DOHH2 (cell line): ENCODE results near the gene GJC2.

Source experiments
- H3F3A ChIP-seq: fragments of 200-600 bp; sonication (generic), shearing (Covaris generic); 2 replicates; pipeline ENCODE4 v1.6.0; 2016; ENCODE audit warnings: antibody characterized with exemption, mild to moderate bottlenecking; ENCODE audit not compliant: control insufficient read depth, insufficient read depth
- H3K27ac ChIP-seq: fragments of 200-600 bp; sonication (generic); 2 replicates; pipeline ENCODE4 v1.5.1; 2014; ENCODE audit warnings: low read depth, mild to moderate bottlenecking, low read length, moderate library complexity
- H3K27me3 ChIP-seq: fragments of 200-600 bp; sonication (generic); 2 replicates; pipeline ENCODE4 v1.6.1; 2014; ENCODE audit warnings: mild to moderate bottlenecking, low read length, mixed read lengths; ENCODE audit not compliant: control insufficient read depth
- H3K36me3 ChIP-seq: fragments of 200-600 bp; sonication (generic); 2 replicates; pipeline ENCODE4 v1.6.1; 2014; ENCODE audit warnings: mild to moderate bottlenecking, low read length, moderate library complexity, mixed read lengths; ENCODE audit not compliant: control insufficient read depth
- H3K4me1 ChIP-seq: fragments of 200-600 bp; sonication (generic); 2 replicates; pipeline ENCODE4 v1.6.1; 2014; ENCODE audit warnings: mild to moderate bottlenecking, low read length, mixed read lengths; ENCODE audit not compliant: control insufficient read depth
- H3K4me2 ChIP-seq: fragments of 200-600 bp; sonication (generic); 2 replicates; pipeline ENCODE4 v1.6.0; 2014; ENCODE audit warnings: mild to moderate bottlenecking, low read length, moderate library complexity
- H3K4me3 ChIP-seq: fragments of 200-600 bp; sonication (generic); 2 replicates; pipeline ENCODE4 v1.5.1; 2014; ENCODE audit warnings: mild to moderate bottlenecking, low read length, mixed read lengths
- H3K79me2 ChIP-seq: fragments of 200-600 bp; sonication (generic); 2 replicates; pipeline ENCODE4 v1.6.1; 2014; ENCODE audit warnings: mild to moderate bottlenecking, low read length, mixed read lengths; ENCODE audit not compliant: control insufficient read depth
- H3K9me2 ChIP-seq: fragments of 200-600 bp; sonication (generic); replicated peaks from 2 replicates; pipeline ENCODE4 v1.6.1; 2014; ENCODE audit warnings: mild to moderate bottlenecking, low read length, mixed read lengths; ENCODE audit not compliant: control insufficient read depth
- H3K9me3 ChIP-seq: fragments of 200-600 bp; sonication (generic); 2 replicates; pipeline ENCODE4 v1.6.1; 2014; ENCODE audit warnings: antibody characterized with exemption, low read length, mixed read lengths; ENCODE audit not compliant: control insufficient read depth, insufficient read depth
- H4K20me1 ChIP-seq: fragments of 200-600 bp; sonication (generic); 2 replicates; pipeline ENCODE4 v1.6.0; 2014; ENCODE audit warnings: low read depth, mild to moderate bottlenecking, antibody characterized with exemption, low read length, moderate library complexity; ENCODE audit not compliant: control insufficient read depth, insufficient read depth
- EZH2phosphoT487 ChIP-seq: fragments of 200-600 bp; sonication (generic); IDR thresholded peaks from 2 replicates; pipeline ENCODE4 v1.6.1; 2017; ENCODE audit warnings: borderline replicate concordance, mild to moderate bottlenecking, antibody characterized with exemption, low read length, moderate library complexity, mixed read lengths
- TF ChIP-seq, protein P1 (sequence below): fragments of 200-600 bp; sonication (generic); IDR thresholded peaks from one replicate; pipeline ENCODE4 v1.5.1; 2014; ENCODE audit warnings: antibody characterized with exemption, mild to moderate bottlenecking, low read depth, low read length; ENCODE audit not compliant: poor library complexity, severe bottlenecking

Gene GJC2

GRCh38 chr1:228152918-228153258 lies 3.2 kb downstream of the GJC2 start:
- Histone ChIP-seq H3K4me2 (no peak overlapping the region), H3K36me3 (peaks cover 4% of the 10 kb centered on the region), H3K27me3 (no peaks in the 10 kb centered on the region), H4K20me1 (no peaks in the 10 kb centered on the region), H3K9me2 (no peaks in the 10 kb centered on the region), H3F3A (no peaks in the 10 kb centered on the region), H3K4me3 (no peak overlapping the region), H3K79me2 (no peaks in the 10 kb centered on the region), H3K9me3 (no peaks in the 10 kb centered on the region), H3K4me1 (no peaks in the 10 kb centered on the region), H3K27ac (no peak overlapping the region)
- TF ChIP-seq, protein P1, sequence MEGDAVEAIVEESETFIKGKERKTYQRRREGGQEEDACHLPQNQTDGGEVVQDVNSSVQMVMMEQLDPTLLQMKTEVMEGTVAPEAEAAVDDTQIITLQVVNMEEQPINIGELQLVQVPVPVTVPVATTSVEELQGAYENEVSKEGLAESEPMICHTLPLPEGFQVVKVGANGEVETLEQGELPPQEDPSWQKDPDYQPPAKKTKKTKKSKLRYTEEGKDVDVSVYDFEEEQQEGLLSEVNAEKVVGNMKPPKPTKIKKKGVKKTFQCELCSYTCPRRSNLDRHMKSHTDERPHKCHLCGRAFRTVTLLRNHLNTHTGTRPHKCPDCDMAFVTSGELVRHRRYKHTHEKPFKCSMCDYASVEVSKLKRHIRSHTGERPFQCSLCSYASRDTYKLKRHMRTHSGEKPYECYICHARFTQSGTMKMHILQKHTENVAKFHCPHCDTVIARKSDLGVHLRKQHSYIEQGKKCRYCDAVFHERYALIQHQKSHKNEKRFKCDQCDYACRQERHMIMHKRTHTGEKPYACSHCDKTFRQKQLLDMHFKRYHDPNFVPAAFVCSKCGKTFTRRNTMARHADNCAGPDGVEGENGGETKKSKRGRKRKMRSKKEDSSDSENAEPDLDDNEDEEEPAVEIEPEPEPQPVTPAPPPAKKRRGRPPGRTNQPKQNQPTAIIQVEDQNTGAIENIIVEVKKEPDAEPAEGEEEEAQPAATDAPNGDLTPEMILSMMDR, result no peak
- no peak for TF ChIP-seq EZH2phosphoT487

DNA sequence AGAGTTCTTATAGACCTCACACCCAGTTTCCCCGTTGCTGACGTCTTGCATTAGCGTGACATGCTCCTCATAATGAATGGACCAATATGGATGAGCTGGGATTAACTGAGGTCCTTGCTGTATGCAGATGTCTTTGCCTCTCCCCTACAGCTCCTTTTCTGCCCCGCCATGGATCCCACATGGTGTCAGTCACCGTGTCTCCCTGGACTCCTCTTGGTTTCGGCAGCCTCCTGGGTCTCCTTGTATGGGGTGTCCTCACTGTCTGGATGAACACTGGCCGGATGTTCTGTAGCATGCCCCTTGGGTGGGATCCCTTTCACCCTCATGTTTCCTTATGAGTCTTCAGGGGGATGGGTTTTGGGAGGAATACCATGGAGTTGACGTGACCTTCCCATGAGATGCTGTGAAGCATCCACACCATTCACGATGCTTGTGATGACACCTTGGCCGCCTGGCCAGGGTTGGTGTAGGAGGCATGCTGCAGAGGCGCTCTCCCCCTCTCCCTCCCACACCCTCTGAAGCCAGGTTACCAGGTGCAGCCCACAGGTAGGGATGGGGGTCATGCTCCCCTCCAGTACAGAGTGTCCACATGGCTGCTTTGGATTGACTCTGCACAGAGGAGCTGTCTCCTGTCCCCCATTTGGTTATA lies 4.4 kb downstream of the GJC2 start:
- H3K4me3 ChIP-seq, result no peak overlapping the region
- no peaks in the 10 kb centered on the region for H3K4me1 ChIP-seq
- no peak overlapping the region for H3K4me2 ChIP-seq
- H3K79me2 ChIP-seq, result no peaks in the 10 kb centered on the region
- no peaks in the 10 kb centered on the region for H3K27me3 ChIP-seq
- H3K27ac ChIP-seq, result no peak overlapping the region
- no peaks in the 10 kb centered on the region for H3K9me3 ChIP-seq
- TF ChIP-seq EZH2phosphoT487, result no peak
- TF ChIP-seq, protein P1, result no peak
- H3K36me3 ChIP-seq, result no peaks in the 10 kb centered on the region
- H4K20me1 ChIP-seq, result no peaks in the 10 kb centered on the region
- H3K9me2 ChIP-seq, result no peaks in the 10 kb centered on the region
- no peaks in the 10 kb centered on the region for H3F3A ChIP-seq

DNA sequence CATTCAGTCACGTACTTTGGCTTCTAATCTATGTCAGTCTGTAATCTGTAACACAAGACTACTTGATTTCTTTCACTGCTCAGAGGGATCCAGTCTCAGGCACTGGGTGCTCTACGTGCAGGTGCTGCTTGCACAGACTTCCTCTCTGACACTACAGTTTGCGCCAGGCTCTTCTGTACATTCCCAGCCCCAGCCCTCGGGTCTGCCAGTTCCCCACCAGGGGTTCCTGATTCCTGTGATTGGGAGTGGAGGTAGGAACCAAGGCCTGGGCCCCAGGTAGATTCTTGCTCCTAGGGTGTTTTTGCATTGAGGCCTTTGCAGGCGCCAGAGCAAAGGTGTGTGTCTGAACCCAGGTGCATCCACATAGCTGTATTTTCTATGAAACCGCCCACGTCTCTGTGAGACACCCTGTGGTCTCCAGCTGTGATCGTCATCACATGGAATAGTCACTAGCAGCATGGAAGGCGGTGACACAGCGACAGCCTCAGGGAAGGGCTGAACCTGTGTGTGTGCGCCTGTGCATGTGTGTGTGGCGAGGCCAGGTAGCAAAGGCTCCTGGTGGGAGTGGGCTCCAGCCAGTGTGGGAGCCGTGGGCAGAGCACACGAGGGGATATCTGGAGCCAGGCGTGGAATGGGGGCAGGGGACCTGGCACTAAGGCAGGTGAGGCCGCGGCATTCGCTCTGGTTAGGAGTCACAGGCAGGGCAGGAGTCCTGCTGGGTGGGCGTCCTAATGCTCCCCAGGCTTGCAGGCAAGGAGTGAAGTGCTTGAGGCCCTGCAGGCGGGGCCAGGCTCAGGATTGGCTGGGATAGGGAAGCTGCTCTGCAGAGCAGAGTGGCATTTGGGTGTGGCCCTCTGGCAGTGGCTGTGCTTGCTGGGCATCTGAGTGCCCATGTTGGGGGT lies 5.2 kb downstream of the GJC2 start:
- H3K9me2 ChIP-seq, result no peaks in the 10 kb centered on the region
- no peak overlapping the region for H3K4me3 ChIP-seq
- TF ChIP-seq, protein P1, result no peak
- no peak for TF ChIP-seq EZH2phosphoT487
- H3K79me2 ChIP-seq, result no peaks in the 10 kb centered on the region
- no peaks in the 10 kb centered on the region for H3F3A ChIP-seq
- H3K27me3 ChIP-seq, result no peaks in the 10 kb centered on the region
- H3K27ac ChIP-seq, result no peak overlapping the region
- H3K36me3 ChIP-seq, result no peaks in the 10 kb centered on the region
- H3K9me3 ChIP-seq, result no peaks in the 10 kb centered on the region
- H3K4me1 ChIP-seq, result no peaks in the 10 kb centered on the region
- no peaks in the 10 kb centered on the region for H4K20me1 ChIP-seq
- no peak overlapping the region for H3K4me2 ChIP-seq
